G401.6 (cell line): Measurements from ENCODE around the gene SLC6A12.

Source experiments
- FAIRE-seq: peaks from 2 replicates; lab custom pipeline; 2012; peaks lifted over from hg19 to GRCh38; lab: Jason Lieb, UNC

The SLC6A12 gene

GRCh38 chr12:215116-215515 lies 1.2 kb upstream of the SLC6A12 start:
- no peak for FAIRE-seq

- no peak for FAIRE-seq
These were observed 427 bp downstream of the SLC6A12 start for GRCh38 chr12:213527-213932.

- FAIRE-seq, result no peak
These were observed 1.0 kb downstream of the SLC6A12 start for GRCh38 chr12:212715-213526.

GRCh38 chr12:212415-212714 lies 1.6 kb downstream of the SLC6A12 start:
- no peak for FAIRE-seq

GRCh38 chr12:211639-212414 lies 2.1 kb downstream of the SLC6A12 start:
- no peak for FAIRE-seq

- FAIRE-seq, result no peak
These were observed 2.9 kb downstream of the SLC6A12 start for GRCh38 chr12:211142-211465.

- FAIRE-seq, result no peak
These were observed 3.4 kb downstream of the SLC6A12 start for GRCh38 chr12:210277-211141.

- FAIRE-seq, result no peak
These were observed 4.1 kb downstream of the SLC6A12 start for GRCh38 chr12:209851-210250.

- FAIRE-seq, result no peak
These were observed 4.7 kb downstream of the SLC6A12 start for GRCh38 chr12:209246-209645.

GRCh38 chr12:208813-209212 lies 5.1 kb downstream of the SLC6A12 start:
- FAIRE-seq, result no peak

- no peak for FAIRE-seq
These were observed 6.2 kb downstream of the SLC6A12 start for GRCh38 chr12:207804-208203.

GRCh38 chr12:206746-207440 lies 7.1 kb downstream of the SLC6A12 start:
- FAIRE-seq, result no peak

- FAIRE-seq, result no peak
These were observed 8.9 kb downstream of the SLC6A12 start for GRCh38 chr12:205026-205425.

- no peak for FAIRE-seq
These were observed 9.7 kb downstream of the SLC6A12 start for GRCh38 chr12:204261-204678.

- no peak for FAIRE-seq
These were observed 10.3 kb downstream of the SLC6A12 start for GRCh38 chr12:203462-204260.

- FAIRE-seq, result no peak
These were observed 10.9 kb downstream of the SLC6A12 start for GRCh38 chr12:203074-203461.

GRCh38 chr12:202081-202731 lies 11.8 kb downstream of the SLC6A12 start:
- FAIRE-seq, result no peak

GRCh38 chr12:201361-201760 lies 12.6 kb downstream of the SLC6A12 start:
- FAIRE-seq, result no peak

GRCh38 chr12:198705-199104 lies 15.3 kb downstream of the SLC6A12 start:
- no peak for FAIRE-seq

GRCh38 chr12:197911-198695 lies 15.9 kb downstream of the SLC6A12 start:
- no peak for FAIRE-seq
